AG10803 (cell line): ENCODE data around the gene KLHL29.

Source experiments
- DNase-seq: peaks from one replicate; pipeline ENCODE4 v3.0.0; 2010; ENCODE audit warnings: low read depth
- H3K4me3 ChIP-seq: 2 replicates; pipeline ENCODE4 v1.5.1; 2011; ENCODE audit warnings: mild to moderate bottlenecking, low read length, control low read depth
- TF ChIP-seq, protein P1 (sequence below): conservative IDR thresholded peaks from 2 replicates; pipeline ENCODE4 v1.5.1; 2011; ENCODE audit warnings: mild to moderate bottlenecking, low read length, control low read depth, inconsistent platforms

KLHL29 gene

GRCh38 chr2:23404426-23404825, 19.4 kb downstream of the KLHL29 start:
- TF ChIP-seq, protein P1, sequence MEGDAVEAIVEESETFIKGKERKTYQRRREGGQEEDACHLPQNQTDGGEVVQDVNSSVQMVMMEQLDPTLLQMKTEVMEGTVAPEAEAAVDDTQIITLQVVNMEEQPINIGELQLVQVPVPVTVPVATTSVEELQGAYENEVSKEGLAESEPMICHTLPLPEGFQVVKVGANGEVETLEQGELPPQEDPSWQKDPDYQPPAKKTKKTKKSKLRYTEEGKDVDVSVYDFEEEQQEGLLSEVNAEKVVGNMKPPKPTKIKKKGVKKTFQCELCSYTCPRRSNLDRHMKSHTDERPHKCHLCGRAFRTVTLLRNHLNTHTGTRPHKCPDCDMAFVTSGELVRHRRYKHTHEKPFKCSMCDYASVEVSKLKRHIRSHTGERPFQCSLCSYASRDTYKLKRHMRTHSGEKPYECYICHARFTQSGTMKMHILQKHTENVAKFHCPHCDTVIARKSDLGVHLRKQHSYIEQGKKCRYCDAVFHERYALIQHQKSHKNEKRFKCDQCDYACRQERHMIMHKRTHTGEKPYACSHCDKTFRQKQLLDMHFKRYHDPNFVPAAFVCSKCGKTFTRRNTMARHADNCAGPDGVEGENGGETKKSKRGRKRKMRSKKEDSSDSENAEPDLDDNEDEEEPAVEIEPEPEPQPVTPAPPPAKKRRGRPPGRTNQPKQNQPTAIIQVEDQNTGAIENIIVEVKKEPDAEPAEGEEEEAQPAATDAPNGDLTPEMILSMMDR, result peak; percentile 53
- H3K4me3 ChIP-seq, result no peak overlapping the region
- DNase-seq, result peak; percentile 82

DNA sequence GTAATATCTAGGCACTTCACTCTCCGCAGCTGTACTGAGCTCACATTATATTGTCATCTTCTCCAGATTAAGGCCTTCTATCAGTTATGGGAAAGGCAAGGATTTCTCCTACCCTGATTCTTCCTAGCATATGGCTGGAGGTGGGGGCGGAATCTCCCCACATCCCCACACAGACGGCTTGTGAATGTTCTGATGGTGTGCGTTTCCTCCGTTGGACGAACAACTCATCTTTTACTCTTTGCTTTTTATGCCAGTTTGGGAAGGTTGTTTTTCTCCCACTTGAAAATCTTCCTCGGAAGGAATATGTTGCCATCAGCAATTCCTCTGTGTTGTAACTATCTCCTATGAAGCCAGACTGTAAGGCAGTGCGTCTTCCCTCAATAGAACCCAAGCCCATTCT, 24.3 kb downstream of the KLHL29 start:
- TF ChIP-seq, protein P1, result no peak
- DNase-seq, result no peak
- H3K4me3 ChIP-seq, result no peak overlapping the region

- peak; percentile 25 for DNase-seq
- TF ChIP-seq, protein P1, result no peak
- no peak overlapping the region for H3K4me3 ChIP-seq
These were observed 25.6 kb downstream of the KLHL29 start for GRCh38 chr2:23410596-23410995.

- peak; percentile 99 for DNase-seq
- no peak overlapping the region for H3K4me3 ChIP-seq
- TF ChIP-seq, protein P1, result no peak
These were observed 26.9 kb downstream of the KLHL29 start for GRCh38 chr2:23411752-23412431.

- peak; percentile 79 for DNase-seq
- TF ChIP-seq, protein P1, result no peak
- no peak overlapping the region for H3K4me3 ChIP-seq
These were observed 27.7 kb downstream of the KLHL29 start for GRCh38 chr2:23412556-23413155.

DNA sequence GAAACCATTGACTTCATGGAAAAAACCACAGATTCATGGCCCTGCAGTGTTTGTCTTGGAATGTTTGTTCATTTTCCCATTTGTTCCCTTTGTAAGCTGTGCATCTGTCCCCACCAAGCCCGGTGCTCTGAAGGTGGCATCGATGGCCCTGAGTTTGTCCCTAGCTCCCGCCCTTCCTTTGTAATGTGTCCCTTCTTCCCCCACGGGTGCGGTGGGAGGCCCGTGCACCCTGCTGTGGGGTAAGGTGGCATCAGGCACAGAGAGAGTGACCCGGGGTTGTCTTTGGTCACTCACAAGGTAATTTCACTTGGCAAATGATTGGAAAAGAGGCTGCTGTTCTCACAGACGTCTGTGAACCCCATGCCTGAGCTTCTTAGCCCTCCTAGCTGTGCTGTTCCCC, 28.7 kb downstream of the KLHL29 start:
- DNase-seq, result no peak
- no peak overlapping the region for H3K4me3 ChIP-seq
- TF ChIP-seq, protein P1, result no peak

- no peak overlapping the region for H3K4me3 ChIP-seq
- no peak for DNase-seq
- TF ChIP-seq, protein P1, result no peak
These were observed 29.1 kb downstream of the KLHL29 start for GRCh38 chr2:23414106-23414505.
